T-helper 2 cell treated with Interferon-gamma antibody and Interleukin-4, amounts not matched to agents 5 μg/mL and 100 μg/mL, for 36 hours (primary cell): ENCODE measurements around the gene CCDC174.

ENCODE experiments used
- DNase-seq: peaks from one replicate; pipeline ENCODE4 v3.0.0; 2021; ENCODE audit warnings: low spot score
- H3K27ac Mint-ChIP-seq: one replicate; pipeline ENCODE4 v1.8.0; 2021; ENCODE audit warnings: mild to moderate bottlenecking, mixed read lengths
- H3K27me3 Mint-ChIP-seq: one replicate; pipeline ENCODE4 v1.8.0; 2021; ENCODE audit warnings: low read depth, mixed read lengths
- H3K36me3 Mint-ChIP-seq: one replicate; pipeline ENCODE4 v1.8.0; 2021; ENCODE audit warnings: low read depth, mixed read lengths
- H3K4me1 Mint-ChIP-seq: one replicate; pipeline ENCODE4 v1.8.0; 2021; ENCODE audit warnings: low read depth, mixed read lengths
- H3K4me3 Mint-ChIP-seq: one replicate; pipeline ENCODE4 v1.8.0; 2022; ENCODE audit warnings: mild to moderate bottlenecking, moderate library complexity, mixed read lengths
- H3K9me3 Mint-ChIP-seq: one replicate; pipeline ENCODE4 v1.8.0; 2021; ENCODE audit warnings: mixed read lengths

Gene CCDC174

GRCh38 chr3:14631687-14632441 is 19.7 kb upstream of the CCDC174 start:
- no peaks in the 10 kb centered on the region for H3K4me1 Mint-ChIP-seq
- no peaks in the 10 kb centered on the region for H3K36me3 Mint-ChIP-seq
- DNase-seq = no peak
- H3K9me3 Mint-ChIP-seq = no peaks in the 10 kb centered on the region
- H3K27me3 Mint-ChIP-seq = peaks cover 4% of the 10 kb centered on the region
- no peak overlapping the region for H3K4me3 Mint-ChIP-seq
- no peak overlapping the region for H3K27ac Mint-ChIP-seq

GRCh38 chr3:14632442-14632930 is 19.1 kb upstream of the CCDC174 start:
- Mint-ChIP-seq H3K4me1 (no peaks in the 10 kb centered on the region), H3K9me3 (no peaks in the 10 kb centered on the region), H3K27me3 (peaks cover 9% of the 10 kb centered on the region), H3K4me3 (no peak overlapping the region), H3K36me3 (no peaks in the 10 kb centered on the region), H3K27ac (no peak overlapping the region)
- DNase-seq = no peak

- DNase-seq = no peak
- H3K4me1 Mint-ChIP-seq = no peaks in the 10 kb centered on the region
- H3K4me3 Mint-ChIP-seq = no peak overlapping the region
- H3K9me3 Mint-ChIP-seq = no peaks in the 10 kb centered on the region
- no peak overlapping the region for H3K27ac Mint-ChIP-seq
- H3K27me3 Mint-ChIP-seq = peaks cover 10% of the 10 kb centered on the region
- no peaks in the 10 kb centered on the region for H3K36me3 Mint-ChIP-seq
Measured at GRCh38 chr3:14633417-14633816, 18.1 kb upstream of the CCDC174 start.

GRCh38 chr3:14633819-14634424 is 17.6 kb upstream of the CCDC174 start:
- Mint-ChIP-seq H3K4me3 (no peak overlapping the region), H3K36me3 (no peaks in the 10 kb centered on the region), H3K9me3 (no peaks in the 10 kb centered on the region), H3K27ac (no peak overlapping the region), H3K4me1 (no peaks in the 10 kb centered on the region), H3K27me3 (peaks cover 11% of the 10 kb centered on the region)
- DNase-seq = peak; percentile 36

GRCh38 chr3:14634763-14635400 is 16.7 kb upstream of the CCDC174 start:
- Mint-ChIP-seq H3K4me1 (no peaks in the 10 kb centered on the region), H3K9me3 (no peaks in the 10 kb centered on the region), H3K27ac (no peak overlapping the region), H3K27me3 (peaks cover 12% of the 10 kb centered on the region), H3K4me3 (no peak overlapping the region), H3K36me3 (no peaks in the 10 kb centered on the region)
- no peak for DNase-seq

GRCh38 chr3:14636496-14637087 is 15.0 kb upstream of the CCDC174 start:
- Mint-ChIP-seq H3K4me1 (no peaks in the 10 kb centered on the region), H3K27me3 (peaks cover 12% of the 10 kb centered on the region), H3K36me3 (no peaks in the 10 kb centered on the region), H3K27ac (no peak overlapping the region), H3K4me3 (no peak overlapping the region), H3K9me3 (no peaks in the 10 kb centered on the region)
- DNase-seq = no peak

GRCh38 chr3:14640157-14640562 is 11.4 kb upstream of the CCDC174 start:
- Mint-ChIP-seq H3K9me3 (no peaks in the 10 kb centered on the region), H3K27me3 (peaks cover 19% of the 10 kb centered on the region), H3K36me3 (no peaks in the 10 kb centered on the region), H3K4me3 (no peak overlapping the region), H3K4me1 (no peaks in the 10 kb centered on the region), H3K27ac (no peak overlapping the region)
- no peak for DNase-seq

GRCh38 chr3:14640734-14641133 is 10.8 kb upstream of the CCDC174 start:
- Mint-ChIP-seq H3K4me3 (no peak overlapping the region), H3K27me3 (peaks cover 19% of the 10 kb centered on the region), H3K36me3 (no peaks in the 10 kb centered on the region), H3K4me1 (no peaks in the 10 kb centered on the region), H3K9me3 (no peaks in the 10 kb centered on the region), H3K27ac (no peak overlapping the region)
- DNase-seq = no peak

- H3K36me3 Mint-ChIP-seq = no peaks in the 10 kb centered on the region
- no peak overlapping the region for H3K27ac Mint-ChIP-seq
- DNase-seq = no peak
- peaks cover 19% of the 10 kb centered on the region for H3K27me3 Mint-ChIP-seq
- H3K9me3 Mint-ChIP-seq = no peaks in the 10 kb centered on the region
- no peak overlapping the region for H3K4me3 Mint-ChIP-seq
- H3K4me1 Mint-ChIP-seq = no peaks in the 10 kb centered on the region
Measured at GRCh38 chr3:14641346-14641745, 10.2 kb upstream of the CCDC174 start.

GRCh38 chr3:14645453-14645852 is 6.1 kb upstream of the CCDC174 start:
- no peaks in the 10 kb centered on the region for H3K9me3 Mint-ChIP-seq
- H3K27me3 Mint-ChIP-seq = peaks cover 9% of the 10 kb centered on the region
- H3K4me1 Mint-ChIP-seq = peaks cover 16% of the 10 kb centered on the region
- H3K36me3 Mint-ChIP-seq = peaks cover 2% of the 10 kb centered on the region
- DNase-seq = no peak
- no peak overlapping the region for H3K27ac Mint-ChIP-seq
- H3K4me3 Mint-ChIP-seq = no peak overlapping the region

- no peak for DNase-seq
- H3K9me3 Mint-ChIP-seq = no peaks in the 10 kb centered on the region
- H3K4me1 Mint-ChIP-seq = peaks cover 19% of the 10 kb centered on the region
- H3K27me3 Mint-ChIP-seq = peaks cover 9% of the 10 kb centered on the region
- no peak overlapping the region for H3K27ac Mint-ChIP-seq
- H3K4me3 Mint-ChIP-seq = no peak overlapping the region
- peaks cover 3% of the 10 kb centered on the region for H3K36me3 Mint-ChIP-seq
Measured at GRCh38 chr3:14646131-14646573, 5.4 kb upstream of the CCDC174 start.

- peaks cover 3% of the 10 kb centered on the region for H3K36me3 Mint-ChIP-seq
- no peak for DNase-seq
- peaks cover 21% of the 10 kb centered on the region for H3K4me1 Mint-ChIP-seq
- H3K9me3 Mint-ChIP-seq = no peaks in the 10 kb centered on the region
- H3K27ac Mint-ChIP-seq = no peak overlapping the region
- H3K27me3 Mint-ChIP-seq = peaks cover 9% of the 10 kb centered on the region
- no peak overlapping the region for H3K4me3 Mint-ChIP-seq
Measured at GRCh38 chr3:14646589-14647413, 4.8 kb upstream of the CCDC174 start.
